Measurements from ENCODE around the gene SNU13.
A peak's percentile ranks its signal among the peaks of the same experiment; 100 is the strongest.
"Not testable (repeated sequence)": the region's sequence is repeated elsewhere in the genome, so short reads cannot be mapped to it uniquely, and the experiment has no call there.

The SNU13 gene

GRCh38 chr22:41638748-41639147 lies 49.9 kb downstream of the SNU13 start:
- TF ChIP-seq, protein P1, sequence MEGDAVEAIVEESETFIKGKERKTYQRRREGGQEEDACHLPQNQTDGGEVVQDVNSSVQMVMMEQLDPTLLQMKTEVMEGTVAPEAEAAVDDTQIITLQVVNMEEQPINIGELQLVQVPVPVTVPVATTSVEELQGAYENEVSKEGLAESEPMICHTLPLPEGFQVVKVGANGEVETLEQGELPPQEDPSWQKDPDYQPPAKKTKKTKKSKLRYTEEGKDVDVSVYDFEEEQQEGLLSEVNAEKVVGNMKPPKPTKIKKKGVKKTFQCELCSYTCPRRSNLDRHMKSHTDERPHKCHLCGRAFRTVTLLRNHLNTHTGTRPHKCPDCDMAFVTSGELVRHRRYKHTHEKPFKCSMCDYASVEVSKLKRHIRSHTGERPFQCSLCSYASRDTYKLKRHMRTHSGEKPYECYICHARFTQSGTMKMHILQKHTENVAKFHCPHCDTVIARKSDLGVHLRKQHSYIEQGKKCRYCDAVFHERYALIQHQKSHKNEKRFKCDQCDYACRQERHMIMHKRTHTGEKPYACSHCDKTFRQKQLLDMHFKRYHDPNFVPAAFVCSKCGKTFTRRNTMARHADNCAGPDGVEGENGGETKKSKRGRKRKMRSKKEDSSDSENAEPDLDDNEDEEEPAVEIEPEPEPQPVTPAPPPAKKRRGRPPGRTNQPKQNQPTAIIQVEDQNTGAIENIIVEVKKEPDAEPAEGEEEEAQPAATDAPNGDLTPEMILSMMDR (IDR thresholded peaks at IDR 0.05), result no peak
- Histone ChIP-seq H3K4me1 (no peaks in the 10 kb centered on the region), H3K27me3 (no peaks in the 10 kb centered on the region), H3K36me3 (peaks cover 76 to 100% (median 84%) of the 10 kb centered on the region in 3 donors), H3K4me3 (no peak overlapping the region), H3K27ac (no peak overlapping the region), H3K9me3 (no peaks in the 10 kb centered on the region)
- DNase-seq, result no peak
- intact Hi-C loops (cut with DNase I; ENCODE audit: low total_unique reads), result no loop called here

DNA sequence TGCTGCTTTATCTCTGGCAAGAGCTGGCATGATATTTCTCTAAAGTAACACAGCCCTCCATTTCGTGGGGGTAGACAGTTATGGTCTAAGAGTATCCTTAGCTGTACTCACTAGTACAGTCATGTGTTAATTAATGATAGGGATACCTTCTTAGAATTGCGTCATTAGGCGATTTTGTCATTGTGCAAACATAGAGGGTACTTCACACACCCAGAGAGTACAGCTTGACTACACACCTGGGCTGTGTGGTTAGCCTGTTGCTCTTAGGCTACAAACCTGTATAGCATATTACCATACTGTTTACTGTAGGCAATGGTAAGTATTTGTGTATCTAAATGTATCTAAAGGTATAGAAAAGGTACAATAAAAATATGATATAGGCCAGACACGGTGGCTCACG lies 50.5 kb downstream of the SNU13 start:
- no peaks in the 10 kb centered on the region for H3K9me3 ChIP-seq
- no peak for DNase-seq
- intact Hi-C loops (cut with DNase I; ENCODE audit: low total_unique reads), result no loop called here
- no peaks in the 10 kb centered on the region for H3K4me1 ChIP-seq
- no peak overlapping the region for H3K4me3 ChIP-seq
- H3K27me3 ChIP-seq, result no peaks in the 10 kb centered on the region
- TF ChIP-seq, protein P1 (IDR thresholded peaks at IDR 0.05), result no peak
- H3K36me3 ChIP-seq, result peaks cover 76 to 100% (median 84%) of the 10 kb centered on the region in 3 donors
- H3K27ac ChIP-seq, result no peak overlapping the region

DNA sequence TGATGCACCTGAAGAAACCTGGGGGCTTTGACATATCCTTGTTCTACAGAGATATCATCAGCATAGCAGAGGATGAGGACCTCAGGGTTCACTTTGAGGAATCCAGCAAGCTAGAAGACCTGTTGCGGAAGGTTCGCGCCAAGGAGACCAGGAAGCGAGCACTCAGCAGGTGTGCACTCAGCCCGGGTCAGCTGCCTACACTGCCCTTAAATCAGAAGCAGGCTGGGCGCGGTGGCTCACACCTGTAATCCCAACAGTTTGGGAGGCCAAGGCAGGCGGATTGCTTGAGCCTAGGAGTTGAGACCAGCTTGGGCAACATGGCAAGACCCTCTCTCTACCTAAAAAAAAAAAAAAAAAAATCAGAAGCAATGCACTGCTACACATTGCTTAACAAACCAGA lies 51.0 kb downstream of the SNU13 start:
- peaks cover 71 to 100% (median 81%) of the 10 kb centered on the region in 3 donors for H3K36me3 ChIP-seq
- H3K4me3 ChIP-seq; DNase-seq; H3K27me3 ChIP-seq; H3K4me1 ChIP-seq; intact Hi-C loops (cut with DNase I; ENCODE audit: low total_unique reads); H3K9me3 ChIP-seq; H3K27ac ChIP-seq: not testable (repeated sequence)

DNA sequence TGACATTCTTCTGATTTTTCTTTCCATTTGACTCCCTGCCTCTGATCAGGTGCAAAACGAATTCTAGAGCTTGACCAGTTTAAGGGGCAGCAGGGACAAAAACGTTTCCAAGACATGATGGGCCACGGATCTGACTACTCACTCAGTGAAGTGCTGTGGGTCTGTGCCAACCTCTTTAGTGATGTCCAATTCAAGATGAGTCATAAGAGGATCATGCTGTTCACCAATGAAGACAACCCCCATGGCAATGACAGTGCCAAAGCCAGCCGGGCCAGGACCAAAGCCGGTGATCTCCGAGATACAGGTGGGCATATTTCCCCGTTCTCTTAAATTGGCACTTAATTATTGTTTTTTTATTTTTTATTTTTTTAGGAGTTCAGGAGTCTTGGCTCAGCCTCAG lies 52.2 kb downstream of the SNU13 start:
- intact Hi-C loops (cut with DNase I; ENCODE audit: low total_unique reads), result no loop called here

DNA sequence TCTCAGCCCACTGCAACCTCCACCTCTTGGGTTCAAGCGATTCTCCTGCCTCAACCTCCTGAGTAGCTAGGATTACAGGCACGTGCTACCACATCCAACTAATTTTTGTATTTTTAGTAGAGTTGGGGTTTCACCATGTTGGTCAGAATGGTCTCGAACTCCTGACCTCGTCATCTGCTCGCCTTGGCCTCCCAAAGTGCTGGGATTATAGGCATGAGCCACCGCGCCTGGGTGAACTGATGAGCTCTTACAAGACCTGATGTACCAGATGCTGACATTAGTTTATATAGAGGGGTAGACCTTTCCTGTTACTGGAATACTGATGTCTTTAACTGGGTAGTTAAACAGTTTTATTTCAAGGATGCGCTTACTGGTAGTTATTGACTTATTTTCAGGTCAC lies 54.1 kb downstream of the SNU13 start:
- H3K27me3 ChIP-seq; H3K4me3 ChIP-seq; H3K27ac ChIP-seq; DNase-seq; H3K9me3 ChIP-seq; H3K4me1 ChIP-seq; intact Hi-C loops (cut with DNase I; ENCODE audit: low total_unique reads): not testable (repeated sequence)
- peaks cover 67 to 98% (median 81%) of the 10 kb centered on the region in 3 donors for H3K36me3 ChIP-seq

More for the DNA sequence above, 52.2 kb downstream of the SNU13 start:
- Histone ChIP-seq H3K4me1 (no peaks in the 10 kb centered on the region), H3K27ac (no peak overlapping the region), H3K9me3 (no peaks in the 10 kb centered on the region), H3K36me3 (peaks cover 64 to 99% (median 79%) of the 10 kb centered on the region in 3 donors), H3K27me3 (no peaks in the 10 kb centered on the region), H3K4me3 (no peak overlapping the region)
- DNase-seq, result peak in 1 of 2 donors; percentile 54
- TF ChIP-seq, protein P1 (IDR thresholded peaks at IDR 0.05), result no peak

GRCh38 chr22:41631615-41632014 lies 57.1 kb downstream of the SNU13 start:
- H3K27me3 ChIP-seq; H3K4me3 ChIP-seq; H3K9me3 ChIP-seq; DNase-seq; H3K4me1 ChIP-seq; H3K27ac ChIP-seq; intact Hi-C loops (cut with DNase I; ENCODE audit: low total_unique reads): not testable (repeated sequence)
- H3K36me3 ChIP-seq, result peaks cover 64 to 98% (median 83%) of the 10 kb centered on the region in 3 donors

DNA sequence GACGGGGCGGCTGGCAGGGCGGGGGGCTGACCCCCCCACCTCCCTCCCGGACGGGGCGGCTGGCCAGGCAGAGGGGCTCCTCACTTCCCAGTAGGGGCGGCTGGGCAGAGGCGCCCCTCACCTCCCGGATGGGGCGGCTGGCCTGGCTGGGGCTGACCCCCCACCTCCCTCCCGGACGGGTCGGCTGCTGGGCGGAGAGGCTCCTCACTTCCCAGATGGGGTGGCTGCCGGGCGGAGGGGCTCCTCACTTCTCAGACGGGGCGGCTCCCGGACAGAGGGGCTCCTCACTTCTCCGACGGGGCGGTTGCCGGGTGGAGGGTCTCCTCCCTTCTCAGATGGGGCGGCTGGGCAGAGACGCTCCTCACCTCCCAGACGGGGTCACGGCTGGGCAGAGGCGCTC lies 57.6 kb downstream of the SNU13 start:
- peaks cover 64 to 98% (median 83%) of the 10 kb centered on the region in 3 donors for H3K36me3 ChIP-seq
- H3K9me3 ChIP-seq; H3K27ac ChIP-seq; H3K4me3 ChIP-seq; intact Hi-C loops (cut with DNase I; ENCODE audit: low total_unique reads); H3K4me1 ChIP-seq; DNase-seq; H3K27me3 ChIP-seq: not testable (repeated sequence)

- TF ChIP-seq, protein P1 (IDR thresholded peaks at IDR 0.05), result no peak
- H3K27me3 ChIP-seq, result no peaks in the 10 kb centered on the region
- no peak overlapping the region for H3K4me3 ChIP-seq
- H3K9me3 ChIP-seq, result no peaks in the 10 kb centered on the region
- intact Hi-C loops (cut with DNase I; ENCODE audit: low total_unique reads), result no loop called here
- DNase-seq, result no peak
- H3K36me3 ChIP-seq, result peaks cover 73 to 78% (median 75%) of the 10 kb centered on the region in 3 donors
- no peak overlapping the region for H3K27ac ChIP-seq
- H3K4me1 ChIP-seq, result peaks cover 0 to 22% (median 13%) of the 10 kb centered on the region in 4 donors
Observed at GRCh38 chr22:41625577-41625976, 63.1 kb downstream of the SNU13 start.

Measured in tibial artery (tissue), 4 donors.